Body of pancreas (tissue), 4 donors: Measurements from ENCODE around the gene PIK3C2B.

ENCODE experiments used
- CTCF ChIP-seq, 7 experiments: fragments of 450-650 bp in 4 of 7; fragments of 200-600 bp in 3 of 7; sonication (generic) in 3 of 7; IDR thresholded peaks; one replicate each; pipeline ENCODE4 v1.5.1; 2016 to 2019; ENCODE audit warnings: antibody characterized with exemption in 7 of 7
- POLR2A ChIP-seq, 3 donors: fragments of 450-650 bp; IDR thresholded peaks; one replicate each; pipeline ENCODE4 v1.6.1; 2016; ENCODE audit warnings: antibody characterized with exemption in 3 of 3, mild to moderate bottlenecking in 2 of 3

GRCh38 chr1:204524986-204525385 is 30.4 kb upstream of the PIK3C2B start:
- no peak for TF ChIP-seq CTCF (IDR thresholded peaks at IDR 0.05)
- no peak for TF ChIP-seq POLR2A (IDR thresholded peaks at IDR 0.05)
